HepG2 (cell line): ENCODE results near the gene QRFP. TPM values are rescaled to one million over a fixed set of nuclear protein-coding genes. Genes with fewer than 3 reads are reported as not detected.

Source experiments
- ATAC-seq: fragments of 200-7000 bp; cut with Tn5 transposase; 3 replicates; pipeline ENCODE4 v1.9.1; 2020; ENCODE audit warnings: mild to moderate bottlenecking, moderate library complexity
- BruUV-seq: library from RNA; stranded (reverse); fragments of 400-500 nt; replicated peaks from 2 replicates; lab custom pipeline; 2021; lab: Mats Ljungman, UMichigan
- CTCF ChIA-PET: fragments of 300-600 bp; formaldehyde crosslinking; extraction: SDS; loops from one replicate; lab custom pipeline; 2021; ENCODE audit warnings: low total read pairs, inconsistent platforms, low intra/inter-chr PET ratio; lab: Yijun Ruan, JAX
- POLR2A ChIA-PET: fragments of 350-600 bp; sonication (Branson Sonifier 250); formaldehyde crosslinking; loops from one replicate; lab custom pipeline; 2020; ENCODE audit warnings: antibody characterized with exemption, inconsistent platforms; lab: Yijun Ruan, JAX
- DNase-seq: peaks from one replicate; pipeline ENCODE4 v3.0.0-alpha.2; 2015; ENCODE audit warnings: low spot score
- FAIRE-seq: peaks from 3 replicates; lab custom pipeline; 2011; peaks lifted over from hg19 to GRCh38; lab: Jason Lieb, UNC
- H2AFZ ChIP-seq: one replicate; pipeline ENCODE4 v1.6.1; 2011; ENCODE audit warnings: low read length, inconsistent platforms
- H3K27ac ChIP-seq: fragments of 300-600 bp; 3 replicates; pipeline ENCODE4 v1.8.0; 2011; ENCODE audit warnings: mixed run types, mild to moderate bottlenecking, mixed read lengths, low read length, inconsistent platforms; ENCODE audit not compliant: insufficient read depth; ENCODE audit errors: extremely low read length
- H3K27me3 ChIP-seq, 2 experiments: fragments of 200-600 bp in 1 of 2; 2 replicates in 1 of 2; 3 replicates in 1 of 2; pipeline versions ENCODE4 v1.6.0 to v1.8.0; 2011; ENCODE audit warnings: low read length in 2 of 2, mild to moderate bottlenecking in 2 of 2, moderate library complexity in 2 of 2, inconsistent platforms in 1 of 2; ENCODE audit not compliant: insufficient read depth in 2 of 2, control insufficient read depth in 1 of 2
- H3K36me3 ChIP-seq, 2 experiments: fragments of 200-600 bp in 1 of 2; replicated peaks in 1 of 2; 2 replicates in 1 of 2; 3 replicates in 1 of 2; pipeline versions ENCODE4 v1.5.1 to v1.8.0; 2011; ENCODE audit warnings: low read length in 2 of 2, inconsistent platforms in 1 of 2; ENCODE audit not compliant: insufficient read depth in 2 of 2, control insufficient read depth in 1 of 2
- H3K4me1 ChIP-seq: 2 replicates; pipeline ENCODE4 v1.5.1; 2012; ENCODE audit warnings: low read length, inconsistent platforms; ENCODE audit not compliant: insufficient read depth
- H3K4me2 ChIP-seq: 2 replicates; pipeline ENCODE4 v1.6.0; 2011; ENCODE audit warnings: low read depth, low read length, inconsistent platforms
- H3K4me3 ChIP-seq, 3 experiments: fragments of 200-600 bp in 1 of 3; sonication (generic), shearing (Covaris generic) in 1 of 3; replicated peaks in 1 of 3; 2 replicates each; pipeline ENCODE4 v1.5.1; 2011 to 2016; ENCODE audit warnings: low read length in 3 of 3, inconsistent platforms in 2 of 3, low read depth in 2 of 3, mild to moderate bottlenecking in 2 of 3, control low read depth in 1 of 3, mixed read lengths in 1 of 3; ENCODE audit not compliant: insufficient read depth in 1 of 3
- H3K79me2 ChIP-seq: one replicate; pipeline ENCODE4 v1.6.1; 2011; ENCODE audit warnings: low read length, inconsistent platforms; ENCODE audit not compliant: insufficient read depth
- H3K9ac ChIP-seq: 2 replicates; pipeline ENCODE4 v1.6.0; 2011; ENCODE audit warnings: mild to moderate bottlenecking, low read depth, low read length, inconsistent platforms; ENCODE audit not compliant: insufficient read depth
- H3K9me3 ChIP-seq: 2 replicates; pipeline ENCODE4 v1.5.1; 2012; ENCODE audit warnings: mild to moderate bottlenecking, low read length
- H4K20me1 ChIP-seq: 2 replicates; pipeline ENCODE4 v1.6.0; 2011; ENCODE audit warnings: inconsistent platforms, mild to moderate bottlenecking, low read length, moderate library complexity; ENCODE audit not compliant: insufficient read depth
- EP300 ChIP-seq, 3 experiments: sonication (generic) in 1 of 3; formaldehyde crosslinking in 1 of 3; IDR thresholded peaks; 2 replicates each; pipeline versions ENCODE4 v1.5.1 to v1.6.1; 2011 to 2020; ENCODE audit warnings: low read depth in 2 of 3, low read length in 2 of 3, borderline replicate concordance in 1 of 3, improper control_type of control experiment in 1 of 3, mild to moderate bottlenecking in 1 of 3, missing genetic modification reagents in 1 of 3, moderate library complexity in 1 of 3
- FOXK2 ChIP-seq: fragments of 450-650 bp; IDR thresholded peaks from 2 replicates; pipeline ENCODE4 v1.6.1; 2016
- HDAC1 ChIP-seq: sonication (generic); formaldehyde crosslinking; IDR thresholded peaks from 2 replicates; pipeline ENCODE4 v1.5.1; 2020; ENCODE audit warnings: mild to moderate bottlenecking, missing genetic modification reagents
- HOXA3 ChIP-seq: sonication (generic); formaldehyde crosslinking; IDR thresholded peaks from 2 replicates; pipeline ENCODE4 v1.5.0; 2020; ENCODE audit warnings: missing genetic modification reagents
- ZNF138 ChIP-seq: sonication (generic); formaldehyde crosslinking; IDR thresholded peaks from 2 replicates; pipeline ENCODE4 v1.5.0; 2020; ENCODE audit warnings: mild to moderate bottlenecking, low read depth, missing genetic modification reagents
- ZNF510 ChIP-seq: sonication (generic); formaldehyde crosslinking; IDR thresholded peaks from 2 replicates; pipeline ENCODE4 v1.4.0; 2020; ENCODE audit warnings: low read depth, mild to moderate bottlenecking, missing genetic modification reagents
- ZNF557 ChIP-seq: sonication (generic); formaldehyde crosslinking; IDR thresholded peaks from 2 replicates; pipeline ENCODE4 v1.4.0; 2020; ENCODE audit warnings: missing genetic modification reagents
- ZNF615 ChIP-seq: sonication (generic); formaldehyde crosslinking; IDR thresholded peaks from 2 replicates; pipeline ENCODE4 v1.5.0; 2020; ENCODE audit warnings: mild to moderate bottlenecking, missing genetic modification reagents, borderline replicate concordance
- ZNF772 ChIP-seq: sonication (generic); formaldehyde crosslinking; IDR thresholded peaks from 2 replicates; pipeline ENCODE4 v1.5.0; 2020; ENCODE audit warnings: mild to moderate bottlenecking, missing genetic modification reagents
- ZSCAN5A ChIP-seq: sonication (generic); formaldehyde crosslinking; IDR thresholded peaks from 2 replicates; pipeline ENCODE4 v1.8.0; 2022; ENCODE audit warnings: mild to moderate bottlenecking, missing genetic modification reagents, borderline replicate concordance
- WGBS: methylation state at CpG from one replicate; pipeline ENCODE4 v1.1.6; 2017; ENCODE audit warnings: low lambda C conversion rate; 5-methylcytosine and 5-hydroxymethylcytosine counted together
- in situ Hi-C: cut with HindIII; loops from 2 replicates; pipeline ENCODE4 v1.10.0; 2017; ENCODE audit warnings: low pct_unique_long_range_greater_than_20kb; ENCODE audit not compliant: extremely low pct_ligation_motif_present
- intact Hi-C: fragments of 100-400 bp; cut with micrococcal nuclease; formaldehyde crosslinking; loops from one replicate; pipeline ENCODE4 v1.10.0; 2022; ENCODE audit not compliant: unreplicated experiment
- polyA plus RNA-seq, 8 experiments: library from polyadenylated mRNA; depleted of rRNA in 3 of 8; stranded (reverse) in 7 of 8; unstranded in 1 of 8; fragments of >200 nt; fragmentation: Illumina TruSeq in 4 of 8; extraction: Trizol in 4 of 8; gene quantifications; 2 replicates each; pipeline versions ENCODE4 v1.2.1 to v1.2.3, GENCODE V29; 2011 to 2016; ENCODE audit warnings: low read depth in 4 of 8, missing spikeins in 1 of 8, mixed read lengths in 1 of 8; ENCODE audit not compliant: insufficient read depth in 1 of 8
- total RNA-seq, 5 experiments: library from RNA; depleted of rRNA; stranded (reverse); fragments of >200 nt; fragmentation: Illumina TruSeq; extraction: Trizol; gene quantifications; 2 replicates each; pipeline ENCODE4 v1.2.3, GENCODE V29; 2016; ENCODE audit warnings: low read depth in 1 of 5

Gene QRFP
- total and polyA plus RNA-seq, 2 of the 13 experiments (the other 11 are each of a cell fraction or from before 2014, with no cell fraction given): not detected

GRCh38 chr9:130934702-130935647, 38.4 kb upstream of the QRFP start (continued):
- TF ChIP-seq ZSCAN5A (no peak), EP300 (IDR thresholded peaks at IDR 0.05; ENCODE audit: low read depth in 2 of 2, low read length in 2 of 2) (peak in 1 of 2 experiments; percentile 26; a peak in 1 of 4 replicates), EP300 (CRISPR knock-in tag; IDR thresholded peaks at IDR 0.05; ENCODE audit: borderline replicate concordance) (peak; percentile 25; the same call in 1 of the 2 replicates), ZNF510 (CRISPR knock-in tag) (no peak), ZNF138 (CRISPR knock-in tag) (no peak), ZNF615 (CRISPR knock-in tag) (no peak), ZNF772 (CRISPR knock-in tag) (0 out of 2 replicates have a peak, but pooled peaks have one; percentile 20), ZNF557 (CRISPR knock-in tag) (no peak), HOXA3 (CRISPR knock-in tag) (peak; percentile 21; the same call in 1 of the 2 replicates), HDAC1 (CRISPR knock-in tag) (no peak)

- Histone ChIP-seq H3K9ac (no peak overlapping the region), H3K4me1 (peaks cover 44% of the 10 kb centered on the region), H3K79me2 (no peaks in the 10 kb centered on the region), H3K36me3 (no peaks in the 10 kb centered on the region), H3K27me3 (peaks cover 17 to 91% of the 10 kb centered on the region in 2 experiments), H3K27ac (no peak overlapping the region), H3K4me3 (no peak overlapping the region), H4K20me1 (no peaks in the 10 kb centered on the region), H3K9me3 (no peaks in the 10 kb centered on the region), H3K4me2 (no peak overlapping the region), H2AFZ (no peak overlapping the region)
- ChIA-PET CTCF (no interaction called here), POLR2A (interaction anchor here (0.6 kb wide), 1 partner anchor 22 kb away, joined by 3 read pairs; no protein-coding TSS in a partner anchor)
- FAIRE-seq (no peak), ATAC-seq (no peak), DNase-seq (no peak)
- no peak for TF ChIP-seq EP300 (IDR thresholded peaks at IDR 0.05; ENCODE audit: low read depth in 2 of 2, low read length in 2 of 2)
- no peak for TF ChIP-seq EP300 (CRISPR knock-in tag; IDR thresholded peaks at IDR 0.05; ENCODE audit: borderline replicate concordance)
- no peak for TF ChIP-seq FOXK2
- in situ Hi-C loops (no loop called here), intact Hi-C loops (no loop called here)
- no TSS peak for BruUV-seq
- WGBS: 94% methylated on average over 2 of the region's 11 CpGs
Observed at GRCh38 chr9:130934246-130934645, 37.6 kb upstream of the QRFP start.
